ENCODE results near the gene TIMM13.

Gene TIMM13

GRCh38 chr19:2409352-2409912 is 18.0 kb downstream of the TIMM13 start:
- H3K27me3 ChIP-seq (ENCODE audit: insufficient read depth, poor library complexity, severe bottlenecking): no peaks in the 10 kb centered on the region
- no peak for TF ChIP-seq CTCF (IDR thresholded peaks at IDR 0.05; ENCODE audit: insufficient read depth, low read length)
- no peak for TF ChIP-seq SPI1 (IDR thresholded peaks at IDR 0.05; ENCODE audit: borderline replicate concordance, low read depth)
- no peak for TF ChIP-seq REST (IDR thresholded peaks at IDR 0.05; ENCODE audit: insufficient replicate concordance, low read depth)
- no peak for TF ChIP-seq POLR2AphosphoS5 (IDR thresholded peaks at IDR 0.05; ENCODE audit: low read depth)
- no peak for TF ChIP-seq GABPA (IDR thresholded peaks at IDR 0.05; ENCODE audit: low read depth)
- no peak overlapping the region for H3K4me3 ChIP-seq (replicated peaks; ENCODE audit: insufficient read depth, low read length)
- DNase-seq (ENCODE audit: low read depth in 1 of 2, low spot score in 1 of 2): no peak
- no peak overlapping the region for H3K27ac ChIP-seq (replicated peaks)

GRCh38 chr19:2408247-2408646 is 19.1 kb downstream of the TIMM13 start:
- DNase-seq (ENCODE audit: low read depth in 1 of 2, low spot score in 1 of 2): no peak
- H3K27ac ChIP-seq (replicated peaks): no peak overlapping the region
- TF ChIP-seq GABPA (IDR thresholded peaks at IDR 0.05; ENCODE audit: low read depth) (no peak), POLR2AphosphoS5 (IDR thresholded peaks at IDR 0.05; ENCODE audit: low read depth) (no peak), CTCF (IDR thresholded peaks at IDR 0.05; ENCODE audit: insufficient read depth, low read length) (no peak), REST (IDR thresholded peaks at IDR 0.05; ENCODE audit: insufficient replicate concordance, low read depth) (no peak), SPI1 (IDR thresholded peaks at IDR 0.05; ENCODE audit: borderline replicate concordance, low read depth) (no peak)
- H3K27me3 ChIP-seq (ENCODE audit: insufficient read depth, poor library complexity, severe bottlenecking): no peaks in the 10 kb centered on the region
- H3K4me3 ChIP-seq (replicated peaks; ENCODE audit: insufficient read depth, low read length): no peak overlapping the region

- Histone ChIP-seq H3K27me3 (ENCODE audit: insufficient read depth, poor library complexity, severe bottlenecking) (no peaks in the 10 kb centered on the region), H3K27ac (replicated peaks) (no peak overlapping the region), H3K4me3 (replicated peaks; ENCODE audit: insufficient read depth, low read length) (no peak overlapping the region)
- no peak for TF ChIP-seq CTCF (IDR thresholded peaks at IDR 0.05; ENCODE audit: insufficient read depth, low read length)
- TF ChIP-seq POLR2AphosphoS5 (IDR thresholded peaks at IDR 0.05; ENCODE audit: low read depth): no peak
- TF ChIP-seq GABPA (IDR thresholded peaks at IDR 0.05; ENCODE audit: low read depth): no peak
- TF ChIP-seq REST (IDR thresholded peaks at IDR 0.05; ENCODE audit: insufficient replicate concordance, low read depth): no peak
- no peak for TF ChIP-seq SPI1 (IDR thresholded peaks at IDR 0.05; ENCODE audit: borderline replicate concordance, low read depth)
- DNase-seq (ENCODE audit: low read depth in 1 of 2, low spot score in 1 of 2): no peak
These were observed 27.8 kb downstream of the TIMM13 start for GRCh38 chr19:2399582-2399981.
